Measurements from ENCODE around the gene RASSF8.

The RASSF8 gene

GRCh38 chr12:26003065-26003464 is 44.6 kb downstream of the RASSF8 start:
- no peak for TF ChIP-seq CTCF (IDR thresholded peaks at IDR 0.05; ENCODE audit: low read depth, low read length, missing control alignments)
- DNase-seq (ENCODE audit: extremely low read depth, low read depth), result no peak

DNA sequence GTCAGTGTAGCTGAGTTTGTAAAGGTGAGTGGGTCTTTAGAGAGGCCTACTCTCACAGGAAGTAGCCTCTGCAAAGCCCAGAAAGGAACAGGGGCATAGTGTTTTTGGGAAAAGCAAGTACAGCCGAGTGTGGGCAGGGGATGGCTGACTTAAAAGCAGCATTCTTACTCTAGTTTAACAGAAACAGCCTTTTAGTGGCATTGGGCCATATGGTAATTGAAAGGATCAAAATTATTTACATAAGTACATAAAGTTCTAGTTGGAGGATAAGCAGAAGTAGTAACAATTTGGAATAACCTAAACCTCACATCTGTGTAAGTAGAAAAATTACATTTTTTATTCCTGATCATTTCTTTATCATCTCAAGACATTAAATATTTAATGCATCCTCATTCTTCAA is 49.1 kb downstream of the RASSF8 start:
- DNase-seq (ENCODE audit: extremely low read depth, low read depth), result no peak
- no peak overlapping the region for H3K4me3 ChIP-seq (replicated peaks; ENCODE audit: low read depth, low read length)
- TF ChIP-seq CTCF (IDR thresholded peaks at IDR 0.05; ENCODE audit: low read depth, low read length, missing control alignments), result no peak

More at GRCh38 chr12:26003065-26003464, 44.6 kb downstream of the RASSF8 start:
- H3K4me3 ChIP-seq (replicated peaks; ENCODE audit: low read depth, low read length), result no peak overlapping the region

DNA sequence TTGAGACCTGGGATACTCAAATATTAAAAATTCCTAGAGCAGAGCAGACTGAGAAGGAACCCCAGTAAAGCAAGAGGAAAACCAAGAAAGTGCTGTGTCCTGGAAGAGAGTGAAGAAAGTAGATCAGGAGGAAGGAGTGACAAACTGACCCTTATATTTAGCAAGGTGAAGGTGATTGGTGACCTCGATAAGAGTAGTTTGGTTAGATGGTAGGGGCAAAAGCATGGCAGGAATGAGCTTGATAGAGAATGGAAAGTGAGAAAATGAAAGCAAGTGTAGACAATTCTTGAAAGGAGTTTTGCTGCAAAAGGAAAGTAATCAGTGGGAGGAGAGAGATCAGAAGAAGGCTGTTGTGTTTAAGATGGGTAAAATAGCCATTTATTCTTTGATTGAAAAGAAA is 51.1 kb downstream of the RASSF8 start:
- H3K4me3 ChIP-seq (replicated peaks; ENCODE audit: low read depth, low read length), result no peak overlapping the region

DNA sequence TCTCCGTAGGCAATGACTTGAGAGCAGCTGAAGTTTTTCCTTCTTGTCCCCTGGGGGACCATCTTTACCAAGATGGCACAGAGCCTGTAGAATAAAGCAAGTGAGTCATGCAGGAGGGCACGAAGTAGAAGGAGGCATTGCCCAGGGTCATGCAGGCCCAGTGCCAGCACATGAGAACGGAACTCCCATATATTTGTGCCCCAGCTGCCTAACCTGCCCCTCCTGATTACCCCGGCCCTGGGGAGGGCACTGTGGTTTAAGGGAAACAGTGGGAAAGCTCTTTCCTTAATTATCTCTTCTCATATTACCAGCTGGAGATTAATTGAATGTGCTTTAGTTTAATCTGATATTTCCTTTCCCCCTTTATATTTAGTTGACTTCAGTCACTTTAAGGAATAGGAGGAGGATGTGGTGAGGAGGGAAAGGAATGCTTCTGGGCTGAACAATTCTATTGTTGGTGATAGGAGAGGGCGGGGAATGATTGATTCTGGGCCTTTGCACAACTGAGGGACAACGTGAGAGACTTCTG is 51.9 kb downstream of the RASSF8 start:
- no peak overlapping the region for H3K4me3 ChIP-seq (replicated peaks; ENCODE audit: low read depth, low read length)
- TF ChIP-seq CTCF (IDR thresholded peaks at IDR 0.05; ENCODE audit: low read depth, low read length, missing control alignments), result no peak
- DNase-seq (ENCODE audit: extremely low read depth, low read depth), result peak; percentile 22

More for the DNA sequence above, 51.1 kb downstream of the RASSF8 start:
- no peak for DNase-seq (ENCODE audit: extremely low read depth, low read depth)
- no peak for TF ChIP-seq CTCF (IDR thresholded peaks at IDR 0.05; ENCODE audit: low read depth, low read length, missing control alignments)

GRCh38 chr12:26011099-26011498 is 52.6 kb downstream of the RASSF8 start:
- H3K4me3 ChIP-seq (replicated peaks; ENCODE audit: low read depth, low read length), result no peak overlapping the region
- peak; percentile 27 for DNase-seq (ENCODE audit: extremely low read depth, low read depth)
- TF ChIP-seq CTCF (IDR thresholded peaks at IDR 0.05; ENCODE audit: low read depth, low read length, missing control alignments), result no peak

DNA sequence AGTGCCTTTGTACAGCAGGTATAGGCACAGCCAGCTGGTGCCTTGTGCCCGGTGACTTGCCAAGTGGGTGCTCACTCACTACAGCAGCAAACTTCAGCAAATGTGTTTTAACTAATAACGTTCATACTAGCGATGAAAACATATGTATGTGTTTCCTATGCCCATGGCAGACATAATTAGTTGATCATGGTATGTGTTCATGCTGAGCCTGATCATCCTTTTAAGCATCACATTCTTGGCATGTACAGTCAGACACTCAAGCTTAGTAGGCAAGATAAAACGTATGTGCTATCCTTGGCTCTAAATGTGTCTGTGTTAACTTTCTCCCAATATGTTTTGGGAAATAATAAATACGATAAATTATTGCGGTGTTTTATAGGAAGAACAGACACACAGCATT is 55.6 kb downstream of the RASSF8 start:
- H3K4me3 ChIP-seq (replicated peaks; ENCODE audit: low read depth, low read length), result no peak overlapping the region
- DNase-seq (ENCODE audit: extremely low read depth, low read depth), result no peak
- no peak for TF ChIP-seq CTCF (IDR thresholded peaks at IDR 0.05; ENCODE audit: low read depth, low read length, missing control alignments)

- no peak overlapping the region for H3K4me3 ChIP-seq (replicated peaks; ENCODE audit: low read depth, low read length)
- no peak for TF ChIP-seq CTCF (IDR thresholded peaks at IDR 0.05; ENCODE audit: low read depth, low read length, missing control alignments)
- DNase-seq (ENCODE audit: extremely low read depth, low read depth), result no peak
Observed at GRCh38 chr12:26016516-26016915, 58.0 kb downstream of the RASSF8 start.

Measured in HFF-Myc (cell line).